ENCODE measurements around the gene HFE. TPM values are rescaled to one million over a fixed set of nuclear protein-coding genes. Genes with fewer than 3 reads are reported as not detected.

The HFE gene
- total and polyA plus RNA-seq, 2 of the 13 experiments (the other 11 are each of a cell fraction or from before 2014, with no cell fraction given), result 3.7 to 6.3 TPM

DNA sequence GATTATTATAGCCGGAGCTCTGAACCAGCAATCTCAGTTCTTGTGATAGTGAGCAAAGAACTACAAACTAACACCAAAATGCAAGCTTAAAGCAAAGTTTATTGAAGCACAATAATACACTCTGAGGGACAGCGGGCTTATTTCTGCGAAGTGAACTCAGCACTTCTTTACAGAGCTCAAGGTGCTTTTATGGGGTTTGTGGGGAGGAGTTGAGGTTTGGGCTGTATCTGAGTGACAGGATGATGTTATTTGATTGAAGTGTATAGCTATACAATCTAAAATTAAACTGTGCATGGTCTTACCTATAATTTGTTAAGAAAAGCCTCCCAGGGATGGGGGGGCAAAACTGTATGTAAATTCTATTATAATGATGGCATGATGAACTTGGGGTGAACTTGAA is 1.0 kb upstream of the HFE start:
- Histone ChIP-seq H3K9me3 (ENCODE audit: low read length) (peaks cover 10% of the 10 kb centered on the region; the same call in 1 of the 2 replicates), H3K27me3 (ENCODE audit: control insufficient read depth in 1 of 2, insufficient read depth in 2 of 2, low read length in 2 of 2) (no peaks in the 10 kb centered on the region), H3K79me2 (ENCODE audit: insufficient read depth, low read length) (no peaks in the 10 kb centered on the region), H2AFZ (ENCODE audit: low read length) (no peak overlapping the region), H3K4me2 (ENCODE audit: low read depth, low read length) (no peak overlapping the region), H4K20me1 (ENCODE audit: insufficient read depth, low read length) (no peaks in the 10 kb centered on the region), H3K9ac (ENCODE audit: insufficient read depth, low read depth, low read length) (no peak overlapping the region), H3K4me3 (replicated peaks in 1 of 3; ENCODE audit: insufficient read depth in 1 of 3, low read depth in 2 of 3, low read length in 3 of 3) (no peak overlapping the region), H3K4me1 (ENCODE audit: insufficient read depth, low read length) (peaks cover 41% of the 10 kb centered on the region), H3K27ac (ENCODE audit: extremely low read length, insufficient read depth, low read length) (no peak overlapping the region), H3K36me3 (replicated peaks in 1 of 2; ENCODE audit: control insufficient read depth in 1 of 2, insufficient read depth in 2 of 2, low read length in 2 of 2) (no peaks in the 10 kb centered on the region)
- ChIA-PET POLR2A (interaction anchor here (0.8 to 2.9 kb wide), 6 partner anchors 14 to 60 kb away, joined by 3 to 15 read pairs (median 5); a partner anchor contains a TSS), CTCF (ENCODE audit: low intra/inter-chr PET ratio, low total read pairs) (no interaction called here)
- TF ChIP-seq ZBTB14 (CRISPR knock-in tag; IDR thresholded peaks at IDR 0.05), result no peak
- TF ChIP-seq ZFX (CRISPR knock-in tag; IDR thresholded peaks at IDR 0.05; ENCODE audit: low read depth), result no peak
- no peak for TF ChIP-seq CC2D1A (CRISPR knock-in tag; IDR thresholded peaks at IDR 0.05)
- intact Hi-C loops (cut with micrococcal nuclease; ENCODE audit: unreplicated experiment) (no loop called here), in situ Hi-C loops (cut with HindIII; ENCODE audit: extremely low pct_ligation_motif_present, low pct_unique_long_range_greater_than_20kb) (no loop called here)
- no peak for ATAC-seq
- DNase-seq (ENCODE audit: low spot score), result no peak
- no TSS peak for BruUV-seq (replicated peaks)
- 78% methylated on average over 3 of the region's 3 CpGs for WGBS (ENCODE audit: low lambda C conversion rate)
- FAIRE-seq, result no peak

DNA sequence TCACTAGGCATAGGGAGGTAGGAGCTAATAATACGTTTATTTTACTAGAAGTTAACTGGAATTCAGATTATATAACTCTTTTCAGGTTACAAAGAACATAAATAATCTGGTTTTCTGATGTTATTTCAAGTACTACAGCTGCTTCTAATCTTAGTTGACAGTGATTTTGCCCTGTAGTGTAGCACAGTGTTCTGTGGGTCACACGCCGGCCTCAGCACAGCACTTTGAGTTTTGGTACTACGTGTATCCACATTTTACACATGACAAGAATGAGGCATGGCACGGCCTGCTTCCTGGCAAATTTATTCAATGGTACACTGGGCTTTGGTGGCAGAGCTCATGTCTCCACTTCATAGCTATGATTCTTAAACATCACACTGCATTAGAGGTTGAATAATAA is 1.1 kb downstream of the HFE start:
- no peak for TF ChIP-seq ZNF589 (CRISPR knock-in tag; conservative IDR thresholded peaks at IDR 0.05)
- no peak for TF ChIP-seq ZNF543 (CRISPR knock-in tag; IDR thresholded peaks at IDR 0.05)
- no peak for TF ChIP-seq ZNF883 (CRISPR knock-in tag; IDR thresholded peaks at IDR 0.05; ENCODE audit: not compliant biosample characterization)
- 0 out of 2 replicates have a peak, but pooled peaks have one; percentile 2 for TF ChIP-seq ZSCAN29 (CRISPR knock-in tag; conservative IDR thresholded peaks at IDR 0.05)
- TF ChIP-seq SP5 (CRISPR knock-in tag; IDR thresholded peaks at IDR 0.05; ENCODE audit: borderline replicate concordance, low read depth), result no peak
- Histone ChIP-seq H4K20me1 (ENCODE audit: insufficient read depth, low read length) (no peaks in the 10 kb centered on the region), H3K9ac (ENCODE audit: insufficient read depth, low read depth, low read length) (peak overlapping the region; percentile 80), H3K36me3 (replicated peaks in 1 of 2; ENCODE audit: control insufficient read depth in 1 of 2, insufficient read depth in 2 of 2, low read length in 2 of 2) (no peaks in the 10 kb centered on the region), H3K27ac (ENCODE audit: extremely low read length, insufficient read depth, low read length) (peak overlapping the region; percentile 72), H3K79me2 (ENCODE audit: insufficient read depth, low read length) (no peaks in the 10 kb centered on the region), H3K9me3 (ENCODE audit: low read length) (no peaks in the 10 kb centered on the region), H3K27me3 (ENCODE audit: control insufficient read depth in 1 of 2, insufficient read depth in 2 of 2, low read length in 2 of 2) (no peaks in the 10 kb centered on the region), H3K4me1 (ENCODE audit: insufficient read depth, low read length) (peaks cover 27% of the 10 kb centered on the region), H3K4me3 (replicated peaks in 1 of 3; ENCODE audit: insufficient read depth in 1 of 3, low read depth in 2 of 3, low read length in 3 of 3) (peak overlapping the region; percentile 79 to 84 (median 84)), H2AFZ (ENCODE audit: low read length) (peak overlapping the region; percentile 81), H3K4me2 (ENCODE audit: low read depth, low read length) (peak overlapping the region; percentile 91)
- ChIA-PET CTCF (ENCODE audit: low intra/inter-chr PET ratio, low total read pairs) (no interaction called here), POLR2A (interaction anchor here (1.4 to 3.6 kb wide), 7 partner anchors 8 to 110 kb away, joined by 4 to 23 read pairs (median 5); a partner anchor contains a TSS)
- ATAC-seq (peak; percentile 28; the same call in 2 of the 3 replicates), DNase-seq (ENCODE audit: low spot score) (no peak), FAIRE-seq (no peak)
- no TSS peak for BruUV-seq (replicated peaks)
- WGBS (ENCODE audit: low lambda C conversion rate), result 41% methylated on average over 5 of the region's 5 CpGs
- intact Hi-C loops (cut with micrococcal nuclease; ENCODE audit: unreplicated experiment), result no loop called here
- in situ Hi-C loops (cut with HindIII; ENCODE audit: extremely low pct_ligation_motif_present, low pct_unique_long_range_greater_than_20kb), result no loop called here
